Activated naive CD4-positive, alpha-beta T cell treated with Interleukin-2 at 50 U/mL for 16 hours (primary cell): ENCODE data around the gene DENND5B.

Source experiments
- DNase-seq: peaks from one replicate; pipeline ENCODE4 v3.0.0-alpha.2; 2020

DENND5B gene

DNA sequence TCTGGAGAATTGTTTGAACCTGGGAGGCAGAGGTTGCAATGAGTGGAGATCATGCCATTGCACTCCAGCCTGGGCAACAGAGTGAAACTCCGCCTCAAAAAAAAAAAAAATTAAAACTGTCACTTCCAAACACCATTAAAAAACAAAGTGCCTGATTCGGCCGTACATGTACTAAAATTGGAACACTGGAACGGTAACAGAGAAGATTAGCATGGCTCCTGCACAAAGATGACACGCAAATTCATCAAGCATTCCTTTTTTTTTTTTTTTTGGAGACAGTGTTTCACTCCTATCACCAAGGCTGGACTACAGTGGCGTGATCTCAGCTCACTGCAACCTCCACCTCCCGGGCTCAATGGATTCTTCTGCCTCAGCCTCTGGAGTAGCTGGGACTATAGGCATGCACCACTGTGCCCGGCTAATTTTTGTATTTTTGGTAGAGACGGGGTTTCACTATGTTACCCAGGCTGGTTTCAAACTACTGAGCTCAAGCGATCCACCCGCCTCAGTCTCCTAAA, 224.8 kb downstream of the DENND5B start:
- no peak for DNase-seq

DNA sequence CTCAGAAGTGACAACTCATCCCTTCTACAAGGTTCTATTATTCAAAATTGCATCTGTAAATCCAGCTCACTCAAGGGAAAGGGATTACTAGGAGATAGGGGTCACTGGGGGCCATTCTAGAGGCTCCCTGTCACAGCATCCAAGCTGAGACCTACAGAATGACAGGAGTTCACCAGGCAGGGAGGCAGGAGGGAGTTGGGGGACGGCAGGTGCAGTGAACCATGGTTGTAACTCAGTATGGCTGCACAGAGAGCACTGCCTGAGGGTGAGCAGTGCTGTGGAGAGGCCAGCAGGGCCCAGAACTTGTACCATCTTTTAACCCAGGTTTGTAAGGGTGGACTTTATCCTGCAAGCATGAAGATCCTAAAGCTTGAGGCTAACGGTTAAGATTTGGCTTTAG, 227.1 kb downstream of the DENND5B start:
- DNase-seq = no peak

DNA sequence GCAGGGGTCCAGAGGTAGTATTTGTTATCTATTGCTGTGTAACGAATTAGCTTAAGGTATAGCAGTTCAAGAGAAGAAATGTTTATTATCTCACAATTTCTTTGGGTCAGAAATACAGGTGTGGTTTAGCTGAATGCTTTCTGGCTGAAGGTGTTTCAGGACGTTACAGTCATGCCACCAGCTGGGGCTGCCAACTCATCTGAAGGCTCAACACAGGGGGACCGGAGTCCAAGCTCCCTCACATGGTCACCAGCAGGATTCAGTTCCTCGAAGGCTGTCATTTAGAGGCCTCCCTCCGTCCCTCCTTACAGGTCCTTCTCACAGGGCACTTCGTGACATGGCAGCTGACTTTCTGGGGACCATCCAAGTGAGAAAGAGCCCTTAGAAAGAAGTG, 227.5 kb downstream of the DENND5B start:
- no peak for DNase-seq

DNA sequence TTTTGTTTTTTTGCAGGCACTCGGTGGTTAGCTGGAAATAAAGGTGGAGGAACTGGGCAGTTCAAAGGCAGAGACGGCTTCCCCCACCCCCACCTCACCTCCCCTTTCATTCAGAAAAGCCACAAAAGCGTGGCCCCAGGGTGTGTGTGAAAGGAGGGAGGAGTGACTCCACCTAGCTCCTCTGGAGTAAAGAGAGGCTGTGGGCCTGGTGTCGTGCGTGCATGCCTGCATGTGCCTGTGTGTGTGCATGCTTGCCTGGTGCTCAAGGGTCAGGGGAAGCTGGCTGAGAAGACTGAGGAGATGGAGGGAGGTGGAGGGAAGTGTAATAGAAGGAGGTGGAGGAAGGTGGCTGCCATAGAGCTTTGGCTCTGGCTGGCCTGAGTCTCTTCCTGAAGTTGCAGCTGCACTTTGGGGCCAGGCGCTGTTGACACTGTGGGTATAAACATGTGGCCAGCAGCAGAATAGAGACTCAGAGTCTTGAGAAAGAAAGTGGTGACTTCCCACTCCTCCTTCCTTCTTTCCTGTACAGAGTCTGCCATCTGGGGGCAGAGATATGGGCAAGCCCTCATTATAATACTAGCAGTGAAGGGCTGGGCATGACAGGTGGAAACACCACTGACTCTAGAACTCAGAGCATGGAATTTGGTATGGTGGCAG, 228.0 kb downstream of the DENND5B start:
- no peak for DNase-seq

DNA sequence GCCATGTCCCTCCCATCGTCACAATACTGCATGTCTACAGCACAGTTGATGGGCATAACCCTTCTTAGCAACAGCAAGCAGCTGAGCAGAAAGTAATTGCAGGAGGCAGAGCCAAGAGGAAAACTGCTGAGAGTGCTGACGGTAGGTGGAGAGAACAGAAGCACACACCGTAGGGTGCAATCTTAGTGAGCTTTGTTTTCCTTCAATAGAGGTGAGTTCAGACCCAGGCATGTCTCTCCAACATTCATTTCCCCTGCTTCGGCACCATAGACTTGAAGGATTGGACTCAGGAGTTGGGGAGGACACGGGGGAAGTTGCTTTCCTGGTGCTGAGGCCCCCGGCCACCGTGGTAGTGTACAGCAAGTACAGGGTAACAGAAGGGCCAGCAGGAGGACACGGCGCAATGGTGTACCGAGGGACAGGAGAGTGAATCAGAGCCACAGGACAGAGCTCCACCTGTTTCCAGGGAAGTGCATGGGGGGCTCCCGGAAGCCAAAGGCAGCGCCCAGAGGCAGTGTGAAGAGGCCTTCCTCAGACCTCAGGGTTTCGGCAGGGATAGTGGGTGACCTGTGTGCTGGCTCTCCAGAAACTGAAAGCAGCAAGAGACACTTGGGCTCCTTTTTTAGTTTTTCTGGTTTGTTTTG, 228.7 kb downstream of the DENND5B start:
- DNase-seq = no peak

DNA sequence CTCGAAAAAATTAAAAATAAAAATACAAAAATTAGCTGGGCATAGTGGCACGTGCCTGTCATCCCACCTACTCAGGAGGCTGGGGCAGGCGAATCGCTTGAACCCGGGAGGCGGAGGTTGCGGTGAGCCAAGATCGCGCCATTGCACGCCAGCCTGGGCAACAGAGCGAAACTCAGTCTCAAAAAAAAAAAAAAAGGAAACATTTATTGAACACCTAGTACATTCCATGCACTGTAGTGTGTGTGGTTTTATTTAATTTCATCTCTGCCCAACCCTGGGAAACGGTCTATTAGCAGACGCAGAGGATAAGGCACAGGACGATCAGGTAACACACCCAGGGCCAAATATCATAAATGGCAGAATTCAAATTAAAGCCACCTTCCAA, 229.2 kb downstream of the DENND5B start:
- DNase-seq = no peak

DNA sequence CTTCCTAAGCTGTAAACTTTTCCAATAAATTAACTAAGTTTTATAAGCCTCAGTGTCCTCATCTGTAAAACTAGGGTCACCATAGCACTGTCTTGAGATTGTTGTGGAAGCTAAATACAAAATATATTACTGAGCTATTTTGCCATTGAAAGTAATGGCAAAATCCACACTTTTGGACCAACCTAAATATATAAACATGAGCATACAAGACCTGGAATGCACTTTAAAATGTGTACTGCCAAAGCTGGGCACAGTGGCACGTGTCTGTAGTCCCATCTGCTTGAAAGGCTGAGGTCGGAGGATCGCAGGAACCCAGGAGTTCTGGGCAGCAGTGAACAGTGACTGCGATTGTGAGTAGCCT, 235.2 kb downstream of the DENND5B start:
- DNase-seq = no peak

DNA sequence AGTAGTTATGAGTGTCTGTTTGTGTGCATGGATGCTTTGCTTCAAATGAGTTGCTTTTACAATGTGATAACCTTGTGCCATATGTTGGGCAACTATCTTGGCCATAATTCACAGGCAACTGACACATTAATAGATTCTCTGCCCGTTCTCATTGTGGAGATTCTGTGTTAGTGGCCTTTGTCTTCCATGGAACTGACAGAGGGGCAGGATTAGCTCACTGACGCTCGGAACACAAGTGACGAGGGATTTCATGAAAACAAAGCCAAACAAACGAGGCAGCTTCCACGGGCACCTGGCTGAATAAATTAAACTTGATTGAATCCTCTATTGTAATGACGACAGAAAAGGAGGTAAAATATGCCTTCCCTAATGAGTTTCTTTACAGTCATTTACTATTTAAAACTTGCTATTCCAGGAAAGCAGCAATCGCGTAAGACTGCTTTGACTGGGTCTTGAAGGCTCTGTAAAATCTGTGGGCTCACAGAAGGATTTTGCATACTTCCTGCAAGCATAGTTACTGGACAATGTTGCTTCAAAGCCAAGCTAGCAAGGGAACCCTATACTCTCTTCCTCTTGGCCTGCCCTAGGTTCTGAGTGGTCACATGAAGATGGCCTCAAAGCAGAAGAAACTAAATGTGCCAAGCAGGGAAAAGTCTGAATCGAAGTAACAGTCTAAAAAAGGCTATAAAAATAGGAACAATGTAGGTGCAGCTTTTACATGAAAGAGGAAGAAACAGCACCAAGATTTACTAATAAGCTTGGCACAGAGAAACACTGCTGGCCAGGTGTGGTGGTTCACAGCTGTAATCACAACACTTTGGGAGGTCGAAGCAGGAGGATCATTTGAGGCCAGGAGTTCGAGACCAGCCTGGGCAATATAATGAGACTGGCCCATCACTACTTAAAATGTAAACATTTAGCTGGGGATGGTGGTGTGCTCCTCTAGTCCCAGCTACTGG, 236.9 kb downstream of the DENND5B start:
- DNase-seq = no peak

DNA sequence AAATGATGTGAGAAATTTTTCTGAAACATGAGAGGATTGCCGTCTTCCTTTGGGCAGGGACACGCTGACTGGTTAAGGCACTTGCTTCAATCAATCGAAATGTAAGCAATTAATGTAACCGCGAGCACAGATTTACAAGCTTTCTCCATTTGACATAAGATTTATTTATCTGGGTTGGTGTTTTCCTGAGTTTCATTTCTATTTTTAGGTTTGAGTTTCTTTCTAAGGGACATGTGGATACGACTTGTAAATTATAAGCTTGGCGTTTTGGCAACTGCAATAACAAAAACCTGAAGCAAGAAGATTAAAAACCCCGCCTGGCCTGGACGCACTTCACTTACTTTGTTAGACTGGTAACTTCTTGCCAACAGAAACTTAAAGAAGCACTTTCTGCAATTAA, 244.7 kb downstream of the DENND5B start:
- DNase-seq = no peak

DNA sequence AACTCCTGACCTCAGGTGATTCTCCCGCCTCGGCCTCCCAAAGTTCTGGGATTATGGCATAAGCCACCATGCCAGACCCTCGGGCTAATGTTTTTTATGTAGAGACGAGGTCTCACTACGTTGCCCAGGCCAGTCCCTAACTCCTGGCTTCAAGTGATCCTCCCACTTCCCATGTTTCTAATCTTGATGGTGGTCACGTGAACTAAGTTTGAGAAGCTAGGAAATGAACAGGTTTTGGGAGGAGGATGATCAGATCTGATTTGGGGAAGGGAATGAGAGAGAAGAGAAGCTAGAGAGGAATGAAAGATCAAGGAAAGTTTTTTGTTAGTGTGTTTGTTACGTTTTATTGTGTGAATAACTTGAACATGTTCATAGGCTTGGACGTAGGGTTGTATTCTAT, 247.8 kb downstream of the DENND5B start:
- no peak for DNase-seq

DNA sequence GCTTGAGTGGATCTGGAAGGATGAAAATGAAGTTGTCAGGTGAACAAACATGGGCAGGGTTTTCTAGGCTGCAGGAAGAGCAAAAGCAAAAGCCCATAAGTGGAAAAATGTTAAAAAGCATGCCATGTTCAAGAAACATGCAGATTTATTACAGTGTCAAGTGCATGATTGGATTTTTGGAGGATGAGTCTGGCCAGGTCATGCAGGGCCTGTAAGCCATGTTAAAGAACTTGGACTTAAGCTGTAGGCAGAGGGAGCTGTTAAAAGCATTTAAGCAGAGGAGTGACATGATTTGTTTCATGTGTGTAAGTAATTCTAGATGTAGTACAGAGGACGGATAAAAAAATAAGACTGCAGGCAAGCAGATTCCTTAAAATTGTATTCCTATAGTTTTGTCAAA, 248.7 kb downstream of the DENND5B start:
- no peak for DNase-seq

DNA sequence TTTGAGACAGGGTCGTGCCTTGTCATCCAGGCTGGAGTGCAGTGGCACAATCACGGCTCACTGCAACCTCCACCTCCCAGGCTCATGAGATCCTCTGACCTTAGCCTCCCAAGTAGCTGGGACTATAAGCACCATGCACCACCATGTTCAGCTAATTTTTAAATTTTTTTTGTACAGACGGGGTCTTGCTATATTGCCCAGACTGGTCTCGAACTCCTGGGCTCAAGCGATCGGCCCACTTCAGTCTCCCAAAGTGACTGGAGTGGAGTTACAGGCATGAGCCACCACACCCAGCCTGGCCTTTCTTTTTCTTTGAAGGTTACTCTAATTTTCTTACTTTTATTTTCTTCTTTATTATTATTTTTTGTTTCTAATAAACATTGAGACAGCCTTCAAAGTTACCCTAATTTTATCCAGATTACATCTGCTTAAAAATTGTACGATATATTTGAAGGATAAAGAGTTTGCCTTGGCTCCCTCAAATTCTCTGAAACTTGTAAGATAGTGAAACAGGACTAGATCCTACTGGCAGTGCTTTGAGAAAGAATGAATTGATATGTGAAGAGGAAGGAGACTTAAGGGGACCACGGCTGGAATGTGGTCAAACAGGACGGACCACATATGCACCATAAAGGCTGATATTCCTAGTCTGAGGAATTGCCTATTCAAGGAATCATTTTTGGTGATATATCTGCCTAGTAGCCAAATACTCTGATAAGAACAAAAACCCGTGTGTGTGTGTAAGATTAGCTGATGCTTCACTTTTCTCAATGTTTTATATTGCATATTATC, 250.9 kb downstream of the DENND5B start:
- DNase-seq = no peak

DNA sequence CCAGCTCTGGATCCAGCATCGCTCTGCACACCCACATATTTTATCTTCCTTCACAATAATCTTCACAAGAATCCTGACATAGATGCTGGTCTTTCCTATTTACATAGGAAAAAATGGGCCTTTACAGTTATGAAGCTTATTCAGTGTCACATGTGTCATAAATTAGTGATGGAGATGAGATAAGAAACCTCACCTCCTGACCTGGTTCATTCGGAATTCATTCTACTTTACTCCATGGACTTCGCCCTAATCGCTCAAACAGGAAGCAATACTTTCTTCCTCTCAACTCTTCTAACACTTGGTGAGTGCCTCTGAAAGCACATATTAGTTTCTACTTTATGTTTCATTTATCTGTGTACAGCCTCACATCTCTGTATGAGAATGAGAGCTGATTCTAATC, 253.0 kb downstream of the DENND5B start:
- DNase-seq = no peak
